Measurements from ENCODE around the gene TEAD4.

DNA sequence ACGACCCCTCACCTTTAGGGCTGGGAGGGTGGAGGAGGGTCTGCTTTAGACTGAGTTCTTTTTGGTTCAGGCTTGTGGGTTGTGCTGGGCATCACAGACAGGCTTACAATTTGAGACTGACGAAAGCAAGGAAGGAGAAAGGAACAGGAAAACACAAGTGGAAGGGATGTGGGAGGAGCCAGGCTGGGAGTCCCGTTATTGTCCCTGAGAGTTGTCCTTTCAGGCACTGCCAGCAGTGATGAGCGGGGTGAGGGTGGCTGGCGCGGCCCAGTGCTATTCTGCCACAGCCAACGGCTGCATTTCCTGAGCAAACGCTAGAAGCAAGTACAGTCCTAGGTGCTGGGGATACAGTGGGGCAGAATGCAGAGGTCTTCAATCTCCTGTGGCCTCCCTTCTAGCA lies 88.8 kb downstream of the TEAD4 start:
- TF ChIP-seq, protein P1, sequence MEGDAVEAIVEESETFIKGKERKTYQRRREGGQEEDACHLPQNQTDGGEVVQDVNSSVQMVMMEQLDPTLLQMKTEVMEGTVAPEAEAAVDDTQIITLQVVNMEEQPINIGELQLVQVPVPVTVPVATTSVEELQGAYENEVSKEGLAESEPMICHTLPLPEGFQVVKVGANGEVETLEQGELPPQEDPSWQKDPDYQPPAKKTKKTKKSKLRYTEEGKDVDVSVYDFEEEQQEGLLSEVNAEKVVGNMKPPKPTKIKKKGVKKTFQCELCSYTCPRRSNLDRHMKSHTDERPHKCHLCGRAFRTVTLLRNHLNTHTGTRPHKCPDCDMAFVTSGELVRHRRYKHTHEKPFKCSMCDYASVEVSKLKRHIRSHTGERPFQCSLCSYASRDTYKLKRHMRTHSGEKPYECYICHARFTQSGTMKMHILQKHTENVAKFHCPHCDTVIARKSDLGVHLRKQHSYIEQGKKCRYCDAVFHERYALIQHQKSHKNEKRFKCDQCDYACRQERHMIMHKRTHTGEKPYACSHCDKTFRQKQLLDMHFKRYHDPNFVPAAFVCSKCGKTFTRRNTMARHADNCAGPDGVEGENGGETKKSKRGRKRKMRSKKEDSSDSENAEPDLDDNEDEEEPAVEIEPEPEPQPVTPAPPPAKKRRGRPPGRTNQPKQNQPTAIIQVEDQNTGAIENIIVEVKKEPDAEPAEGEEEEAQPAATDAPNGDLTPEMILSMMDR (IDR thresholded peaks at IDR 0.05; ENCODE audit: low read depth, low read length): no peak
- no peak for TF ChIP-seq EZH2phosphoT487 (IDR thresholded peaks at IDR 0.05; ENCODE audit: low read depth)
